GM19099 (cell line): ENCODE measurements around the gene DBNDD2.

Experiments
- POLR2A ChIP-seq: IDR thresholded peaks from 3 replicates; pipeline ENCODE4 v1.6.1; 2011; ENCODE audit warnings: low read depth; ENCODE audit not compliant: insufficient read length; ENCODE audit errors: extremely low read depth

Gene DBNDD2, protein sequence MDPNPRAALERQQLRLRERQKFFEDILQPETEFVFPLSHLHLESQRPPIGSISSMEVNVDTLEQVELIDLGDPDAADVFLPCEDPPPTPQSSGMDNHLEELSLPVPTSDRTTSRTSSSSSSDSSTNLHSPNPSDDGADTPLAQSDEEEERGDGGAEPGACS

GRCh38 chr20:45407783-45408645 is at the start of gene DBNDD2:
Gene DBNDD2, plus strand, starts transcription at chr20:45408289. Its CDS starts 179 bp downstream, at chr20:45408468.
- no peak for TF ChIP-seq POLR2A

DNA sequence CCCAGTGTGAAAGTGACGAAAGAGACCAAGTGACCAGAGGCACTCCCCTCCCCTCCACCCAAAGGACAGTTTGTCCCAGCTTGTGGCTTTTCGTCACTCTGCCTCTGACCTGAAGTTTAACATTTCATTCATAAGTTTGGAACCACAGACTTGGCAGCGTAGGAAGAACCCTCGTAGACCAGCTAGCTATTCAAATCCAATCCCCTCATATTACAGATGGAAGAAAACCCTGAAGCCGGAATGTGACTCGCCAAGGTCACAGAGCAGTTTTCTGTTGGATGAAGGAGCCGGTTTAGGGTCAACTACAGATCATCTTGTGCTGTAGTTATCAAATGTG is 49.1 kb upstream of the DBNDD2 start:
- no peak for TF ChIP-seq POLR2A

DNA sequence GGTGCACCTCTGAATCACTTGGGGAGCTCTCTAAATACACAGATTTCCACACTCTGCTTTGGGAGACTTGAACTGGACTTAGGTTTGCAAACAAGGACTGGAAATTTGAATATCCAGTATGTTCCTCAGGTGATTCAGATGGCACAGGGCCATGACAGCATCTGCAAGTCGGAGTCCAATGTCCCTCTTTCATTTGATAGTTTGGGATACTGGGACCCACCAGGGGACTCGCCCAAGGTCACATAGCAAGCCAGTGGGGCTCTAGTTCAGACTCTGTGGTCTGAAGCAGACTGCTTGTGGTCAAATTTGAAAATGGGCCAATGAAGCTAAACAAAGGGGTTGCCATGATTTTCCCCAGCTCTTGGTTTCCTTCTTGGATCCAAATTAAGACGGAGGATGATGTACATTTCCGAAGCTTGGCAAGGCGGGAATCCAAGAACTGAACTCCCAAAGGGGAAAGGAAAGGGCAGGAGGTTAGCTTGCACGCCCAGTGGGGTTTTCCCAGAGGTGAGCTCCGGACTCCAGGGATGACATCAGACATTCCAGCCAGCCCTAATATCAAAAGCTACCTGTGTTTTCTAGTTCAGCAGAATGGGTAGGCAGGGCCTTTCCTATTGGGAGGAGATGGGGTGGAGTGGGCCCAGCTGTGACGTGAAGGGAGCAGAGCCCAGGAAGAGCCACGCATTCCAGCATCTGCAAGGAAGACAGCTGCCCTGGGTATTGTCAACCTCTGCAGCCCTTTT is 48.5 kb upstream of the DBNDD2 start:
- TF ChIP-seq POLR2A: no peak

GRCh38 chr20:45361793-45362192 is 46.3 kb upstream of the DBNDD2 start:
- TF ChIP-seq POLR2A: no peak

DNA sequence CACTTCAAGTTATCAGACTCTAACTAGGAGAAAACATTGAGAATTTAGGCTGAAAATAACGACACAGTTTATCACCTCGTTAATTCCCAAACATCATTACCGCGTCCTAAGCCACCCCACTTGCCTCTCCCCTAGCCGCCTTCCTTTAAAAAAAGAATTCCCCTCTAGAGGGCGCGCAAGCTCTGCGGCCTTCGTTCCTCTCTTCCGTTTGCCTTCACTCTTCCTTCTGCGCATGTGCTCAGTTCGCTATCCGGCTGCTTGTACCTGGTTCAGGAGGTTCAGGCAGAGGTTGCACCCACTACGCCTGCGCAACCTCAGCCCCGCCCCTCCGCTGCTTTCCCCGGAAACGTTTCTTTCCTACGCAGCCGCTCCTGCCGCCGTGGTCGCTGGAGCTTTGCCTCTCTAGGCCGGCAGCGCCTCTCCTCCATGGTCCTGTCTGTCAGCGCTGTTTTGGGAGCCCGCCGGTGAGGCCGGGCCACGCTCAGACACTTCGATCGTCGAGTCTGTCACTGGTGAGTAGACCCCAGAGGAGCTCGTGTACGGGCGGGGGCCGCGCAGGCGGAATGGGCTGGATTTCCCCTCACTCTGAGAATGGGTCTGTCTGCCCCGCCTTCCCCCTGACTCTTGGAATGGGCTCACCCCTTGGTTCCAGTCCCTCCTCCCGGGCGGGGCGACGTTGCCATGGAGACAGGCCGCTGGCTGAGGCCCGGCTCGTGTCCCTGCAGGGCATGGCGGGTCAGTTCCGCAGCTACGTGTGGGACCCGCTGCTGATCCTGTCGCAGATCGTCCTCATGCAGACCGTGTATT is 45.1 kb upstream of the DBNDD2 start, which contains the start of gene SYS1:
Gene SYS1 (plus strand): TSS at position 353 of the 807 bp plus-strand sequence. CDS start 376 bp downstream, at position 729.
- peak; percentile 89 for TF ChIP-seq POLR2A

GRCh38 chr20:45363611-45364492 is 44.2 kb upstream of the DBNDD2 start:
- TF ChIP-seq POLR2A: no peak

DNA sequence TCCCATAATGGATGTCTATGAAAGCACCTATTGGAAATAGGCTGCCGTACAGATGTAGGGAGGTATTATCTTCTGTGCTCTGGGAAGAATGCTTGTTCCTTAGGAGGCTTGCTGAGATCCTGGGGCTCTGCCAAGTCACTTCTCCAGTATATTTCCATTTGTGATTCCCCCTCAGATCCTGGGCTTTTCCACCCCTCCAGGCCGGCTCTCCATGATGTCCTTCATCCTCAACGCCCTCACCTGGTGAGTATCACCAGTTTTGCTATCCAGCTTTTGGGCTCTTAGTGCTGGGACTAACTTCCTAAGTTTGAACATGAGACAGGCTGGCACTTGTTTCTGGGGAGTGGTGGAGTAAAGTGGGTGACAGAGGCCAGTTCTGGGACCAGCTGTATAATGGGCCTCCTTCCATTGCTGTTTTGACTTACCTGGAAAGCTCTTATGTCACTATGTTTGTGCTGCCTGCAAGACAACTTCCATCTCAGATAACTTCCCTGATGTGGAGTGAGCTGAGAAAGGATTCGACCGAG is 42.6 kb upstream of the DBNDD2 start:
- no peak for TF ChIP-seq POLR2A

GRCh38 chr20:45366192-45366591 is 41.9 kb upstream of the DBNDD2 start:
- no peak for TF ChIP-seq POLR2A

- no peak for TF ChIP-seq POLR2A
Measured at GRCh38 chr20:45366631-45367030, 41.5 kb upstream of the DBNDD2 start.

DNA sequence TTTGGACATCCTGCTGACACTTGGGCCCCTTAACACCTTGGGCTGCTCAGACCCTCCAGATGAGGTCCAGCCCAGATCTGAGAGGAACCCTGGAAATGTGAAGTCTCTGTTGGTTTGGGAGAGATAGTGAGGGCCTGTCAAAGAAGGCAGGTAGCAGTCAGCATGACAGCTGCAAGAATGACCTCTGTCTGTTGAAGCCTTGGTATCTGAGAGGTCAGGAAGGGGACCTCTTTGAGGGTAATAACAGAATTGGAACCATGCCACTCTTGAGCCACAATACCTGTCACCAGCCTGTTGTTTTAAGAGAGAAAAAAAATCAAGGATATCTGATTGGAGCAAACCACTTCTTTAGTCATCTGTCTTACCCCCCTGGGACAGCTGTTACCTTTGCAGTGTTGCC is 41.0 kb upstream of the DBNDD2 start:
- no peak for TF ChIP-seq POLR2A

- TF ChIP-seq POLR2A: no peak
Measured at GRCh38 chr20:45368221-45368980, 39.7 kb upstream of the DBNDD2 start.

GRCh38 chr20:45370571-45371160 is 37.4 kb upstream of the DBNDD2 start:
- no peak for TF ChIP-seq POLR2A

- no peak for TF ChIP-seq POLR2A
Measured at GRCh38 chr20:45372241-45372640, 35.8 kb upstream of the DBNDD2 start.
